PC-9 (cell line): ENCODE measurements around the gene MOB3B. TPM values are rescaled to one million over a fixed set of nuclear protein-coding genes. Genes with fewer than 3 reads are reported as not detected.

Experiments used
- BruUV-seq: library from RNA; stranded (reverse); fragments of 400-500 nt; replicated peaks from 2 replicates; lab custom pipeline; 2021; lab: Mats Ljungman, UMichigan
- CTCF ChIA-PET: fragments of 300-600 bp; sonication (Branson Sonifier 250); formaldehyde crosslinking; loops from one replicate; lab custom pipeline; 2022; ENCODE audit warnings: antibody characterized with exemption; lab: Charles Lee
- POLR2A ChIA-PET: fragments of 300-600 bp; sonication (Branson Sonifier 250); formaldehyde crosslinking; loops from one replicate; lab custom pipeline; 2022; ENCODE audit warnings: antibody characterized with exemption; ENCODE audit not compliant: unreplicated experiment; lab: Charles Lee
- DNase-seq, 2 experiments: peaks; one replicate each; pipeline versions ENCODE4 v3.0.0 to v3.0.0-alpha.2; 2015 to 2022; ENCODE audit warnings: mixed read lengths in 1 of 2
- H2AFZ ChIP-seq: fragments of 200-600 bp; sonication (generic); 2 replicates; pipeline ENCODE4 v1.8.1; 2017; ENCODE audit warnings: antibody characterized with exemption
- H3F3A ChIP-seq: fragments of 200-600 bp; sonication (generic); 2 replicates; pipeline ENCODE4 v1.8.1; 2017; ENCODE audit warnings: antibody characterized with exemption, mild to moderate bottlenecking, low read depth; ENCODE audit not compliant: insufficient read depth
- H3K27ac ChIP-seq: fragments of 200-600 bp; sonication (generic); 2 replicates; pipeline ENCODE4 v1.6.1; 2016; ENCODE audit warnings: mixed run types
- H3K27me3 ChIP-seq: fragments of 200-600 bp; sonication (generic); 2 replicates; pipeline ENCODE4 v1.6.1; 2016; ENCODE audit warnings: low read depth, mixed run types; ENCODE audit not compliant: insufficient read depth
- H3K36me3 ChIP-seq: fragments of 200-600 bp; sonication (generic); 2 replicates; pipeline ENCODE4 v1.6.1; 2016; ENCODE audit warnings: low read depth, mixed run types
- H3K4me1 ChIP-seq: fragments of 200-600 bp; sonication (generic); replicated peaks from 2 replicates; pipeline ENCODE4 v1.6.1; 2016; ENCODE audit warnings: mixed run types; ENCODE audit not compliant: insufficient read depth
- H3K4me2 ChIP-seq: fragments of 200-600 bp; sonication (generic); 2 replicates; pipeline ENCODE4 v1.6.1; 2017; ENCODE audit warnings: mixed run types
- H3K4me3 ChIP-seq: fragments of 200-600 bp; sonication (generic); 2 replicates; pipeline ENCODE4 v1.6.1; 2016; ENCODE audit warnings: mixed run types
- H3K79me2 ChIP-seq: fragments of 200-600 bp; sonication (generic); 2 replicates; pipeline ENCODE4 v1.6.1; 2017; ENCODE audit warnings: low read depth, mixed run types
- H3K9me2 ChIP-seq: fragments of 200-600 bp; sonication (generic); 2 replicates; pipeline ENCODE4 v1.8.1; 2017; ENCODE audit warnings: mild to moderate bottlenecking; ENCODE audit not compliant: insufficient read depth
- H3K9me3 ChIP-seq: fragments of 200-600 bp; sonication (generic); 2 replicates; pipeline ENCODE4 v1.8.1; 2016; ENCODE audit warnings: low read depth; ENCODE audit not compliant: insufficient read depth
- H4K20me1 ChIP-seq: fragments of 200-600 bp; sonication (generic); 2 replicates; pipeline ENCODE4 v1.8.1; 2017; ENCODE audit not compliant: insufficient read depth
- CTCF ChIP-seq: fragments of 200-600 bp; sonication (generic); conservative IDR thresholded peaks from 2 replicates; pipeline ENCODE4 v1.6.1; 2017; ENCODE audit warnings: mixed run types, antibody characterized with exemption, mild to moderate bottlenecking, moderate library complexity
- EZH2 ChIP-seq: fragments of 200-600 bp; sonication (generic); IDR thresholded peaks from 2 replicates; pipeline ENCODE4 v1.8.0; 2017; ENCODE audit warnings: antibody characterized with exemption, low read depth
- intact Hi-C: fragments of 100-400 bp; cut with micrococcal nuclease; formaldehyde crosslinking; loops from one replicate; pipeline ENCODE4 v1.10.0; 2022; ENCODE audit not compliant: unreplicated experiment
- total RNA-seq: library from RNA; stranded (reverse); gene quantifications from 2 replicates; pipeline ENCODE4 v1.2.3, GENCODE V29; 2021

Gene MOB3B
- total RNA-seq, 1 experiment from 2014 or later: 4.4 TPM

DNA sequence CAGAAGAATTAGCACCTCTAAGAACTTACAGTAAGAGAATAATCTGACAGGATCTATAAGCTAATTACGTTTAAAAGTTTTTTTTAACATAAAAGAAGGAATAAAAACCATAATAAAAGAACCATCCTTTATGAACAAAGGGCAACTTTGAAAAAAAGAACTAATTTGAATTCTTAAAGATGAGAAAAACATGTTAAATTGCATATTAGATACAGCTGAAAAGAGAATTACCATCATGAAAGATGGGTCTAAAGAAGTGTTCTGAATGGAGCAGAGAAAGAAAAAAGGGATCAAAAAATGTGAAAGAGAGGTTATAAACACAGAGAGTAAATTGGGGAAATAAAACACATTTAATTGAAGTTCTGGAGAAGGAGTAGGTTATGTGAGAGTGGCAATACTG, 51.3 kb downstream of the MOB3B start:
- no peaks in the 10 kb centered on the region for H3K79me2 ChIP-seq
- no peak overlapping the region for H2AFZ ChIP-seq
- H3K27me3 ChIP-seq: no peaks in the 10 kb centered on the region
- POLR2A ChIA-PET: no interaction called here
- no peaks in the 10 kb centered on the region for H3K9me3 ChIP-seq
- no peaks in the 10 kb centered on the region for H3K4me1 ChIP-seq
- H3K4me2 ChIP-seq: no peak overlapping the region
- CTCF ChIA-PET: no interaction called here
- no TSS peak for BruUV-seq
- DNase-seq: no peak
- no peak for TF ChIP-seq CTCF
- TF ChIP-seq EZH2: no peak
- H4K20me1 ChIP-seq: no peaks in the 10 kb centered on the region
- H3F3A ChIP-seq: no peaks in the 10 kb centered on the region
- no peaks in the 10 kb centered on the region for H3K36me3 ChIP-seq
- H3K27ac ChIP-seq: no peak overlapping the region
- intact Hi-C loops: no loop called here
- no peaks in the 10 kb centered on the region for H3K9me2 ChIP-seq
- no peak overlapping the region for H3K4me3 ChIP-seq

GRCh38 chr9:27476870-27477515, 52.6 kb downstream of the MOB3B start:
- no peak for TF ChIP-seq EZH2
- no peak for TF ChIP-seq CTCF
- H2AFZ ChIP-seq: no peak overlapping the region
- H3K27ac ChIP-seq: no peak overlapping the region
- no peaks in the 10 kb centered on the region for H3K9me3 ChIP-seq
- no peaks in the 10 kb centered on the region for H3K9me2 ChIP-seq
- H3K4me3 ChIP-seq: no peak overlapping the region
- BruUV-seq: no TSS peak
- intact Hi-C loops: no loop called here
- H4K20me1 ChIP-seq: no peaks in the 10 kb centered on the region
- H3K27me3 ChIP-seq: no peaks in the 10 kb centered on the region
- H3K4me1 ChIP-seq: no peaks in the 10 kb centered on the region
- ChIA-PET POLR2A (no interaction called here), CTCF (no interaction called here)
- no peak overlapping the region for H3K4me2 ChIP-seq
- H3K36me3 ChIP-seq: no peaks in the 10 kb centered on the region
- H3F3A ChIP-seq: no peaks in the 10 kb centered on the region
- no peak for DNase-seq
- no peaks in the 10 kb centered on the region for H3K79me2 ChIP-seq

GRCh38 chr9:27475057-27475595, 54.5 kb downstream of the MOB3B start:
- DNase-seq: no peak
- Histone ChIP-seq H3F3A (no peaks in the 10 kb centered on the region), H3K4me3 (no peak overlapping the region), H3K36me3 (no peaks in the 10 kb centered on the region), H3K4me2 (no peak overlapping the region), H3K9me2 (no peaks in the 10 kb centered on the region), H3K27ac (no peak overlapping the region), H3K9me3 (no peaks in the 10 kb centered on the region), H3K79me2 (no peaks in the 10 kb centered on the region), H3K4me1 (no peaks in the 10 kb centered on the region), H4K20me1 (no peaks in the 10 kb centered on the region), H2AFZ (no peak overlapping the region), H3K27me3 (no peaks in the 10 kb centered on the region)
- BruUV-seq: no TSS peak
- no peak for TF ChIP-seq EZH2
- TF ChIP-seq CTCF: no peak
- ChIA-PET CTCF (no interaction called here), POLR2A (interaction anchor here (0.6 kb wide), 1 partner anchor 104 kb away, joined by 17 read pairs; no protein-coding TSS in a partner anchor)
- intact Hi-C loops: no loop called here
